Esophagus (tissue), 2 donors: Measurements from ENCODE around the gene TRMT13. TPM values are rescaled to one million over a fixed set of nuclear protein-coding genes. Genes with fewer than 3 reads are reported as not detected.
"Not testable (repeated sequence)": the region's sequence is repeated elsewhere in the genome, so short reads cannot be mapped to it uniquely, and the experiment has no call there.

ENCODE experiments used
- H3K27ac ChIP-seq, 2 donors: one replicate each; pipeline ENCODE4 v1.5.1; 2013; ENCODE audit warnings: low read depth in 2 of 2, mild to moderate bottlenecking in 2 of 2, inconsistent platforms in 1 of 2, low read length in 1 of 2, moderate library complexity in 1 of 2
- H3K27me3 ChIP-seq, 2 donors: one replicate each; pipeline ENCODE4 v1.6.1; 2013; ENCODE audit warnings: low read length in 2 of 2, control low read depth in 1 of 2, mild to moderate bottlenecking in 1 of 2; ENCODE audit not compliant: insufficient read depth in 2 of 2, control insufficient read depth in 1 of 2
- H3K36me3 ChIP-seq, 2 donors: one replicate each; pipeline ENCODE4 v1.6.1; 2013; ENCODE audit warnings: low read length in 1 of 2; ENCODE audit not compliant: control insufficient read depth in 2 of 2, insufficient read depth in 2 of 2
- H3K4me1 ChIP-seq, 2 donors: one replicate each; pipeline ENCODE4 v1.6.1; 2013; ENCODE audit warnings: low read length in 1 of 2; ENCODE audit not compliant: control insufficient read depth in 2 of 2, insufficient read depth in 2 of 2
- H3K4me3 ChIP-seq, 2 donors: one replicate each; pipeline ENCODE4 v1.5.1; 2013; ENCODE audit warnings: low read length in 2 of 2, mild to moderate bottlenecking in 2 of 2, low read depth in 1 of 2, moderate library complexity in 1 of 2
- H3K9me3 ChIP-seq, 2 donors: one replicate each; pipeline ENCODE4 v1.6.1; 2013; ENCODE audit warnings: mild to moderate bottlenecking in 2 of 2, low read depth in 1 of 2, low read length in 1 of 2, moderate library complexity in 1 of 2; ENCODE audit not compliant: control insufficient read depth in 2 of 2, insufficient read depth in 1 of 2
- WGBS, 2 donors: extraction: QIAGEN DNeasy Blood & Tissue Kit; methylation state at CpG; one replicate each; pipeline ENCODE4 v1.1.7; 2013; 5-methylcytosine and 5-hydroxymethylcytosine counted together
- polyA plus RNA-seq, 2 donors: library from polyadenylated mRNA; stranded (reverse); fragments of 200-250 nt; gene quantifications; one replicate each; pipeline ENCODE4 v1.2.3, GENCODE V29; 2013
- donor health status: healthy with polysubstance abuse.
- donor health status: Bipolar disorder and iron deficiency.

Gene TRMT13
- polyA plus RNA-seq, 2 donors = 7.5 to 11.7 TPM

- Histone ChIP-seq H3K4me3 (no peak overlapping the region), H3K27ac (no peak overlapping the region), H3K9me3 (no peaks in the 10 kb centered on the region), H3K36me3 (no peaks in the 10 kb centered on the region), H3K27me3 (no peaks in the 10 kb centered on the region), H3K4me1 (no peaks in the 10 kb centered on the region)
- WGBS, 2 donors = 50% methylated on average over 1 of the region's 1 CpG
These were observed 51.6 kb downstream of the TRMT13 start for GRCh38 chr1:100184536-100184935.

GRCh38 chr1:100187912-100188311, 54.9 kb downstream of the TRMT13 start:
- Histone ChIP-seq H3K4me1 (no peaks in the 10 kb centered on the region), H3K36me3 (peaks cover 0 to 3% of the 10 kb centered on the region in 2 donors), H3K27me3 (no peaks in the 10 kb centered on the region), H3K27ac (no peak overlapping the region), H3K9me3 (no peaks in the 10 kb centered on the region), H3K4me3 (no peak overlapping the region)
- 65 to 71% methylated on average over 3 of the region's 3 CpGs for WGBS, 2 donors

- Histone ChIP-seq H3K4me3 (no peak overlapping the region), H3K27me3 (no peaks in the 10 kb centered on the region), H3K9me3 (no peaks in the 10 kb centered on the region), H3K36me3 (peaks cover 0 to 3% of the 10 kb centered on the region in 2 donors), H3K4me1 (no peaks in the 10 kb centered on the region), H3K27ac (no peak overlapping the region)
- 29 to 44% methylated on average over 3 of the region's 3 CpGs for WGBS, 2 donors
These were observed 55.7 kb downstream of the TRMT13 start for GRCh38 chr1:100188617-100189016.

GRCh38 chr1:100198596-100198995, 65.6 kb downstream of the TRMT13 start:
- 96 to 97% methylated on average over 1 of the region's 1 CpG for WGBS, 2 donors
- H3K4me1 ChIP-seq = no peaks in the 10 kb centered on the region
- H3K4me3 ChIP-seq = no peak overlapping the region
- peaks cover 5% of the 10 kb centered on the region in 2 donors for H3K36me3 ChIP-seq
- H3K27me3 ChIP-seq = no peaks in the 10 kb centered on the region
- H3K9me3 ChIP-seq = no peaks in the 10 kb centered on the region
- no peak overlapping the region for H3K27ac ChIP-seq

- not testable (repeated sequence) for H3K27me3 ChIP-seq, H3K4me1 ChIP-seq, H3K4me3 ChIP-seq, H3K9me3 ChIP-seq, H3K27ac ChIP-seq, H3K36me3 ChIP-seq
- 68 to 78% methylated on average over 6 of the region's 6 CpGs for WGBS, 2 donors
These were observed 67.1 kb downstream of the TRMT13 start for GRCh38 chr1:100200060-100200459.

Other genes with a start within 250 kb of the TRMT13 start
- 10 to 100 TPM in 1 of 2 donors, 1 to 10 TPM in 1; 9.4 to 16.7 TPM for gene SLC35A3, start 163.2 kb upstream of the TRMT13 start, polyA plus RNA-seq
- gene SASS6, start 233 bp upstream of the TRMT13 start, polyA plus RNA-seq = 1 to 10 TPM; 1.9 to 2.0 TPM
- 1 to 10 TPM in 1 of 2 donors, under 1 TPM in 1; 0.41 to 1.2 TPM for gene LRRC39, start 45.1 kb downstream of the TRMT13 start, polyA plus RNA-seq
- gene DBT, start 116.7 kb downstream of the TRMT13 start, polyA plus RNA-seq = 1 to 10 TPM; 2.3 to 3.9 TPM
- 10 to 100 TPM; 19.7 to 20.6 TPM for gene RTCA, start 133.1 kb downstream of the TRMT13 start, polyA plus RNA-seq
- 1 to 10 TPM; 1.0 to 1.2 TPM for gene CDC14A, start 219.3 kb downstream of the TRMT13 start, polyA plus RNA-seq